Aorta (tissue), 5 donors: Measurements from ENCODE around the gene GMEB1. TPM values are rescaled to one million over a fixed set of nuclear protein-coding genes. Genes with fewer than 3 reads are reported as not detected.

ENCODE experiments used
- ATAC-seq: fragments of 200-7000 bp; cut with Tn5 transposase; one replicate; pipeline ENCODE4 v1.9.1; 2022; ENCODE audit warnings: moderate library complexity; ENCODE audit not compliant: low FRiP score
- DNase-seq, 2 donors: peaks; one replicate each; pipeline ENCODE4 v3.0.0-alpha.2; 2020
- H3K27ac ChIP-seq, 2 donors: one replicate each; pipeline ENCODE4 v1.5.1; 2013; ENCODE audit warnings: low read length in 2 of 2, mild to moderate bottlenecking in 2 of 2, moderate library complexity in 2 of 2, control low read depth in 1 of 2, inconsistent platforms in 1 of 2, low read depth in 1 of 2
- H3K27me3 ChIP-seq, 2 donors: one replicate each; pipeline ENCODE4 v1.6.1; 2013; ENCODE audit warnings: control low read depth in 1 of 2, low read length in 1 of 2, mild to moderate bottlenecking in 1 of 2, moderate library complexity in 1 of 2; ENCODE audit not compliant: insufficient read depth in 2 of 2, control insufficient read depth in 1 of 2
- H3K36me3 ChIP-seq, 2 donors: one replicate each; pipeline ENCODE4 v1.6.1; 2013; ENCODE audit warnings: control low read depth in 1 of 2, low read length in 1 of 2, mild to moderate bottlenecking in 1 of 2; ENCODE audit not compliant: insufficient read depth in 2 of 2, control insufficient read depth in 1 of 2
- H3K4me1 ChIP-seq, 2 donors: one replicate each; pipeline ENCODE4 v1.6.1; 2013; ENCODE audit warnings: low read length in 2 of 2, control low read depth in 1 of 2, mild to moderate bottlenecking in 1 of 2, moderate library complexity in 1 of 2; ENCODE audit not compliant: insufficient read depth in 2 of 2, control insufficient read depth in 1 of 2
- H3K4me3 ChIP-seq, 2 donors: one replicate each; pipeline ENCODE4 v1.5.1; 2013; ENCODE audit warnings: low read length in 2 of 2, control low read depth in 1 of 2, mild to moderate bottlenecking in 1 of 2
- H3K9me3 ChIP-seq: one replicate; pipeline ENCODE4 v1.6.1; 2013; ENCODE audit warnings: mild to moderate bottlenecking, low read length; ENCODE audit not compliant: control insufficient read depth
- WGBS, 2 donors: extraction: QIAGEN DNeasy Blood & Tissue Kit; methylation state at CpG; one replicate each; pipeline ENCODE4 v1.1.7; 2013; 5-methylcytosine and 5-hydroxymethylcytosine counted together
- intact Hi-C, 2 donors: fragments of 100-400 bp; cut with DNase I; formaldehyde crosslinking; loops; one replicate each; pipeline versions ENCODE4 v1.14.2 to v1.15.0; 2022
- polyA plus RNA-seq, 2 donors: library from polyadenylated mRNA; stranded (reverse); fragments of 200-250 nt; gene quantifications; one replicate each; pipeline ENCODE4 v1.2.3, GENCODE V29; 2013
- total RNA-seq, 2 donors: library from RNA; stranded (reverse); fragmentation: NEBNext Ultra II Directional; extraction: Animal tissue kit (Norgen Biotek cat#: 25700); gene quantifications; one replicate each; pipeline ENCODE4 v1.2.1, GENCODE V29; 2021
- donor health status: healthy with polysubstance abuse.
- donor health status: Bipolar disorder and iron deficiency.
- donor health status: DM: no; HTN: no; CAD: no.
- donor health status: DM: no; HTN: no; CAD: no.
- donor health status: DM: yes; HTN: yes; CAD: no.

Gene GMEB1
- total and polyA plus RNA-seq, 4 donors: 4.1 to 11.9 (median 7.6) TPM

DNA sequence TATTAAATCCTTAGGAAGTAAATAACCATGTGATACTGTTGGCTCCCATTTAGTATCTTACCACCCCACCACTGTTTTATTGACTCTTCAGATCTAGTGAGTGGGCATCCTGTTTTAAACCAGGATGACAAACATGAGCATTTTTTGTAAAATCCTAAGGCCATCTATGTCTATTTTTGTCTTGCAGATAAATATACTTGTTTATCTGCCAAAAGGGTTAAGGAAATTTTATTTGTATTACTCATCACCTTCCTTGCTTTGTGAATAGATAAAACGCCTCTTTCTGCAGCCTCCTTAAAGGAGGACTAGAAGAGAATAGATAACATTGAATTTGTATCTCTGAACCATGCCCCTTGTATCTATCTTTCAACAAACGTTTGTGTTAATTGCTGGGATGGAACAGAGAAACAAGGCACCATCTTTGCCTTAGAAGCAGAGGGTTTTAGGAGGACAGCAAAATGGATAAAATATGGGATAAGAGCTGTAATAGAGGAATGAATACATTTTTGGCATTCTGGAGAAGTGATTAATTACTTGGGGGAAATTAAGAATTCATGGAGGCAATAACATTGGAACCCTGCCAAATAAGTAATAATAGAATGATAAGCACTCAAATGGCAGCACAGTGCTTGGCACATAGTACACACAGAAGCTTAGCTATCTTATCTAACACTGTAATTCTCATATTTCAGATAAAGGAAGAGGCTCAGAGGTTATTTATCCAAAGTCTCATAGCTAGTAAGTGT lies 82.9 kb downstream of the GMEB1 start:
- no peaks in the 10 kb centered on the region for H3K27me3 ChIP-seq
- WGBS, 2 donors: 20 to 25% methylated on average over 2 of the region's 2 CpGs
- peaks cover 2 to 8% of the 10 kb centered on the region in 2 donors for H3K4me1 ChIP-seq
- no peak for ATAC-seq
- intact Hi-C loops: no loop called here
- H3K9me3 ChIP-seq: no peaks in the 10 kb centered on the region
- no peaks in the 10 kb centered on the region for H3K36me3 ChIP-seq
- H3K4me3 ChIP-seq: no peak overlapping the region
- no peak overlapping the region for H3K27ac ChIP-seq
- DNase-seq: no peak

GRCh38 chr1:28755701-28756100 lies 87.1 kb downstream of the GMEB1 start:
- peaks cover 0 to 12% of the 10 kb centered on the region in 2 donors for H3K4me1 ChIP-seq
- intact Hi-C loops: no loop called here
- WGBS, 2 donors: 44% methylated on average over 1 of the region's 1 CpG

GRCh38 chr1:28756846-28757245 lies 88.3 kb downstream of the GMEB1 start:
- no peak for ATAC-seq
- intact Hi-C loops: no loop called here
- peaks cover 0 to 8% of the 10 kb centered on the region in 2 donors for H3K4me1 ChIP-seq
- no peaks in the 10 kb centered on the region for H3K27me3 ChIP-seq
- WGBS, 2 donors: 39 to 43% methylated on average over 5 of the region's 5 CpGs
- H3K27ac ChIP-seq: no peak overlapping the region
- no peaks in the 10 kb centered on the region for H3K36me3 ChIP-seq
- H3K9me3 ChIP-seq: no peaks in the 10 kb centered on the region
- no peak overlapping the region for H3K4me3 ChIP-seq
- no peak for DNase-seq

More at GRCh38 chr1:28755701-28756100, 87.1 kb downstream of the GMEB1 start:
- DNase-seq (no peak), ATAC-seq (no peak)
- Histone ChIP-seq H3K27me3 (no peaks in the 10 kb centered on the region), H3K9me3 (no peaks in the 10 kb centered on the region), H3K27ac (no peak overlapping the region), H3K4me3 (no peak overlapping the region), H3K36me3 (no peaks in the 10 kb centered on the region)

GRCh38 chr1:28758420-28758819 lies 89.8 kb downstream of the GMEB1 start:
- ATAC-seq (no peak), DNase-seq (no peak)
- peaks cover 0 to 8% of the 10 kb centered on the region in 2 donors for H3K4me1 ChIP-seq

GRCh38 chr1:28759257-28759656 lies 90.7 kb downstream of the GMEB1 start:
- DNase-seq (no peak), ATAC-seq (no peak)
- H3K36me3 ChIP-seq: no peaks in the 10 kb centered on the region
- peaks cover 0 to 8% of the 10 kb centered on the region in 2 donors for H3K4me1 ChIP-seq
- 98% methylated on average over 3 of the region's 3 CpGs for WGBS, 2 donors
- no peaks in the 10 kb centered on the region for H3K27me3 ChIP-seq
- intact Hi-C loops: no loop called here
- H3K4me3 ChIP-seq: no peak overlapping the region
- H3K27ac ChIP-seq: no peak overlapping the region
- no peaks in the 10 kb centered on the region for H3K9me3 ChIP-seq

More at GRCh38 chr1:28758420-28758819, 89.8 kb downstream of the GMEB1 start:
- Histone ChIP-seq H3K4me3 (no peak overlapping the region), H3K36me3 (no peaks in the 10 kb centered on the region), H3K9me3 (no peaks in the 10 kb centered on the region), H3K27me3 (no peaks in the 10 kb centered on the region), H3K27ac (no peak overlapping the region)
- intact Hi-C loops: no loop called here
- whole genome bisulfite sequencing, 2 donors: 70 to 77% methylated on average over 4 of the region's 4 CpGs

GRCh38 chr1:28761189-28761588 lies 92.6 kb downstream of the GMEB1 start:
- no peaks in the 10 kb centered on the region for H3K27me3 ChIP-seq
- H3K9me3 ChIP-seq: no peaks in the 10 kb centered on the region
- no peak overlapping the region for H3K4me3 ChIP-seq
- intact Hi-C loops: no loop called here
- ATAC-seq (no peak), DNase-seq (no peak)
- no peak overlapping the region for H3K27ac ChIP-seq
- H3K4me1 ChIP-seq: peaks cover 0 to 5% of the 10 kb centered on the region in 2 donors
- peaks cover 0 to 2% of the 10 kb centered on the region in 2 donors for H3K36me3 ChIP-seq
- WGBS, 2 donors: 97 to 98% methylated on average over 5 of the region's 5 CpGs

GRCh38 chr1:28766532-28767183 lies 98.1 kb downstream of the GMEB1 start:
- no peak overlapping the region for H3K4me3 ChIP-seq
- H3K27me3 ChIP-seq: no peaks in the 10 kb centered on the region
- ATAC-seq (no peak), DNase-seq (no peak)
- intact Hi-C loops: no loop called here
- H3K36me3 ChIP-seq: peaks cover 2 to 5% of the 10 kb centered on the region in 2 donors
- no peaks in the 10 kb centered on the region for H3K4me1 ChIP-seq
- WGBS, 2 donors: 88 to 89% methylated on average over 2 of the region's 2 CpGs
- no peak overlapping the region for H3K27ac ChIP-seq
- H3K9me3 ChIP-seq: no peaks in the 10 kb centered on the region
